ENCODE measurements around the gene BTBD17. TPM values are rescaled to one million over a fixed set of nuclear protein-coding genes. Genes with fewer than 3 reads are reported as not detected.

Gene BTBD17
- total and polyA plus RNA-seq, 10 of the 15 experiments (the other 5 are each of a cell fraction or from before 2014, with no cell fraction given): not detected

DNA sequence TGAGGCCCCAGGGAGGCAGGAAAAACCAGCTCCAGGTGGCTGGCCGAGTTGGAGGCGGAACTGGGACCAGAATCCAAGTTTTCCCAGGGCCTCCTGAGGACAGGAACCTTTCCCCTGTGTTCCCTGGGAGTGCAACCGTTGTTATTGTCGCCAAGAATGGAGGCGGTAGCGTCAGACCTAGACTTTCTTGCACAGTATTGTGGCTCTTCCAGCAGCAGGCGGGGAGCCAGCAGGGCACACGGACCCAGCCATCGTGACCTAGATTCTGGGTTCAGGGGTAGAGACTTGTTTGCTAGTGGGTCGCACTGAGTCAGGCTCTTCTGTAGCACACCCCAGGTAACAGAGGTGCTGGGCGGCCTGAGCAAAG, 36.3 kb downstream of the BTBD17 start:
- H3K4me3 ChIP-seq: no peak overlapping the region
- SMC1A ChIA-PET (ENCODE audit: uncharacterized antibody, unreplicated experiment): no interaction called here

More for the DNA sequence above, 36.3 kb downstream of the BTBD17 start:
- ChIA-PET RAD21 (ENCODE audit: unreplicated experiment) (no interaction called here), POLR2A (no interaction called here), CTCF (no interaction called here)
- ATAC-seq: no peak
- Histone ChIP-seq H3K4me2 (ENCODE audit: control insufficient read depth, insufficient read depth) (no peak overlapping the region; the same call in 1 of the 2 replicates), H3K9me3 (replicated peaks; ENCODE audit: control insufficient read depth, insufficient read depth, low read length) (no peaks in the 10 kb centered on the region), H3K9ac (ENCODE audit: control insufficient read depth, insufficient read depth, low read length) (no peak overlapping the region), H3K79me2 (ENCODE audit: control insufficient read depth, insufficient read depth, low read length) (no peaks in the 10 kb centered on the region), H3K4me1 (ENCODE audit: control insufficient read depth, insufficient read depth, low read length) (no peaks in the 10 kb centered on the region), H4K20me1 (ENCODE audit: control insufficient read depth, insufficient read depth) (no peaks in the 10 kb centered on the region), H2AFZ (ENCODE audit: control insufficient read depth, low read depth, low read length) (no peak overlapping the region), H3K36me3 (ENCODE audit: control insufficient read depth in 2 of 2, insufficient read depth in 2 of 2, low read length in 1 of 2) (no peaks in the 10 kb centered on the region), H3K27ac (ENCODE audit: control insufficient read depth, insufficient read depth) (no peak overlapping the region), H3K27me3 (replicated peaks in 1 of 2; ENCODE audit: control insufficient read depth in 2 of 2, insufficient read depth in 2 of 2, low read length in 1 of 2) (peaks cover 4 to 8% of the 10 kb centered on the region in 2 experiments; a peak in 3 of 4 replicates)
- FAIRE-seq: no peak
- BruUV-seq (replicated peaks): no TSS peak
- in situ Hi-C loops (cut with MboI) (no loop called here), intact Hi-C loops (cut with micrococcal nuclease; ENCODE audit: unreplicated experiment) (no loop called here)
- DNase-seq (ENCODE audit: low read depth, low spot score): no peak
- TF ChIP-seq POLR2AphosphoS5 (IDR thresholded peaks at IDR 0.05; ENCODE audit: low read length): no peak
- TF ChIP-seq BRCA1 (IDR thresholded peaks at IDR 0.05; ENCODE audit: low read depth, low read length): no peak
- no peak for TF ChIP-seq RUNX3 (IDR thresholded peaks at IDR 0.05; ENCODE audit: low read length)
- TF ChIP-seq PML (IDR thresholded peaks at IDR 0.05; ENCODE audit: low read length): no peak
- TF ChIP-seq STAT3 (IDR thresholded peaks at IDR 0.05; ENCODE audit: low read depth, low read length): no peak
- no peak for TF ChIP-seq RFX5 (IDR thresholded peaks at IDR 0.05; ENCODE audit: low read depth, low read length)
- no peak for TF ChIP-seq IKZF2 (IDR thresholded peaks at IDR 0.05)
- no peak for TF ChIP-seq CHD1 (IDR thresholded peaks at IDR 0.05; ENCODE audit: low read depth, low read length)
- TF ChIP-seq LARP7 (IDR thresholded peaks at IDR 0.05): no peak
- no peak for TF ChIP-seq TARDBP (IDR thresholded peaks at IDR 0.05; ENCODE audit: borderline replicate concordance)
- TF ChIP-seq ETV6 (conservative IDR thresholded peaks at IDR 0.05 in 1 of 2, IDR thresholded peaks at IDR 0.05 in 1 of 2; ENCODE audit: borderline replicate concordance in 1 of 2, low read depth in 1 of 2): no peak
- TF ChIP-seq, protein P1, sequence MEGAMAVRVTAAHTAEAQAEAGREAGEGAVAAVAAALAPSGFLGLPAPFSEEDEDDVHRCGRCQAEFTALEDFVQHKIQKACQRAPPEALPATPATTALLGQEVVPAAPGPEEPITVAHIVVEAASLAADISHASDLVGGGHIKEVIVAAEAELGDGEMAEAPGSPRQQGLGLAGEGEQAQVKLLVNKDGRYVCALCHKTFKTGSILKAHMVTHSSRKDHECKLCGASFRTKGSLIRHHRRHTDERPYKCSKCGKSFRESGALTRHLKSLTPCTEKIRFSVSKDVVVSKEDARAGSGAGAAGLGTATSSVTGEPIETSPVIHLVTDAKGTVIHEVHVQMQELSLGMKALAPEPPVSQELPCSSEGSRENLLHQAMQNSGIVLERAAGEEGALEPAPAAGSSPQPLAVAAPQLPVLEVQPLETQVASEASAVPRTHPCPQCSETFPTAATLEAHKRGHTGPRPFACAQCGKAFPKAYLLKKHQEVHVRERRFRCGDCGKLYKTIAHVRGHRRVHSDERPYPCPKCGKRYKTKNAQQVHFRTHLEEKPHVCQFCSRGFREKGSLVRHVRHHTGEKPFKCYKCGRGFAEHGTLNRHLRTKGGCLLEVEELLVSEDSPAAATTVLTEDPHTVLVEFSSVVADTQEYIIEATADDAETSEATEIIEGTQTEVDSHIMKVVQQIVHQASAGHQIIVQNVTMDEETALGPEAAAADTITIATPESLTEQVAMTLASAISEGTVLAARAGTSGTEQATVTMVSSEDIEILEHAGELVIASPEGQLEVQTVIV (IDR thresholded peaks at IDR 0.05; ENCODE audit: borderline replicate concordance, partially characterized antibody): no peak
- no peak for TF ChIP-seq JUND (IDR thresholded peaks at IDR 0.05; ENCODE audit: low read depth, low read length)
- no peak for TF ChIP-seq HCFC1 (IDR thresholded peaks at IDR 0.05; ENCODE audit: low read length)
- TF ChIP-seq ZZZ3 (IDR thresholded peaks at IDR 0.05; ENCODE audit: control insufficient read depth, insufficient read length, low read depth): no peak
- TF ChIP-seq NBN (IDR thresholded peaks at IDR 0.05): no peak
- TF ChIP-seq, protein P2, sequence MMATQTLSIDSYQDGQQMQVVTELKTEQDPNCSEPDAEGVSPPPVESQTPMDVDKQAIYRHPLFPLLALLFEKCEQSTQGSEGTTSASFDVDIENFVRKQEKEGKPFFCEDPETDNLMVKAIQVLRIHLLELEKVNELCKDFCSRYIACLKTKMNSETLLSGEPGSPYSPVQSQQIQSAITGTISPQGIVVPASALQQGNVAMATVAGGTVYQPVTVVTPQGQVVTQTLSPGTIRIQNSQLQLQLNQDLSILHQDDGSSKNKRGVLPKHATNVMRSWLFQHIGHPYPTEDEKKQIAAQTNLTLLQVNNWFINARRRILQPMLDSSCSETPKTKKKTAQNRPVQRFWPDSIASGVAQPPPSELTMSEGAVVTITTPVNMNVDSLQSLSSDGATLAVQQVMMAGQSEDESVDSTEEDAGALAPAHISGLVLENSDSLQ (IDR thresholded peaks at IDR 0.05): no peak
- no peak for TF ChIP-seq IKZF1 (conservative IDR thresholded peaks at IDR 0.05)
- TF ChIP-seq EP300 (IDR thresholded peaks at IDR 0.05; ENCODE audit: borderline replicate concordance in 1 of 2, control insufficient read depth in 1 of 2, low read depth in 2 of 2, low read length in 2 of 2): no peak
- WGBS (ENCODE audit: insufficient coverage, insufficient replicate concordance, low lambda C conversion rate, missing lambda C conversion rate): 40% methylated on average over 11 of the region's 11 CpGs

All from GM12878 (cell line).